IMR-90 (cell line): ENCODE results near the gene SLC25A30. TPM values are rescaled to one million over a fixed set of nuclear protein-coding genes. Genes with fewer than 3 reads are reported as not detected.
A peak's percentile ranks its signal among the peaks of the same experiment; 100 is the strongest.

Source experiments
- ATAC-seq: fragments of 200-7000 bp; cut with Tn5 transposase; 2 replicates; pipeline ENCODE4 v1.9.1; 2020; ENCODE audit warnings: low read depth, mild to moderate bottlenecking, moderate library complexity
- BruUV-seq: library from RNA; stranded (reverse); fragments of 400-500 nt; replicated peaks from 2 replicates; lab custom pipeline; 2021; lab: Mats Ljungman, UMichigan
- CTCF ChIA-PET: fragments of 300-600 bp; formaldehyde crosslinking; extraction: SDS; loops from one replicate; lab custom pipeline; 2021; ENCODE audit warnings: antibody characterized with exemption; lab: Yijun Ruan, JAX
- POLR2A ChIA-PET: fragments of 300-600 bp; sonication (Branson Sonifier 250); formaldehyde crosslinking; loops from one replicate; lab custom pipeline; 2022; ENCODE audit warnings: antibody characterized with exemption; ENCODE audit not compliant: unreplicated experiment; lab: Charles Lee
- DNase-seq: peaks from one replicate; pipeline ENCODE4 v3.0.0; 2013
- H2AFZ ChIP-seq: replicated peaks from 2 replicates; pipeline ENCODE3; 2013; ENCODE audit warnings: low read length, mild to moderate bottlenecking; ENCODE audit not compliant: poor library complexity
- H2AK5ac ChIP-seq: 2 replicates; pipeline ENCODE4 v1.6.1; 2013; ENCODE audit warnings: low read depth, low read length, inconsistent platforms
- H2AK9ac ChIP-seq: replicated peaks from 2 replicates; pipeline ENCODE3; 2013; ENCODE audit warnings: mild to moderate bottlenecking, low read depth, low read length, moderate library complexity; ENCODE audit not compliant: poor library complexity
- H2BK120ac ChIP-seq: 2 replicates; pipeline ENCODE4 v1.6.1; 2013; ENCODE audit warnings: low read depth, low read length, inconsistent platforms
- H2BK15ac ChIP-seq: 3 replicates; pipeline ENCODE4 v1.6.1; 2013; ENCODE audit warnings: low read depth, low read length, inconsistent platforms
- H2BK20ac ChIP-seq: 2 replicates; pipeline ENCODE4 v1.6.1; 2013; ENCODE audit warnings: low read depth, mild to moderate bottlenecking, inconsistent platforms, low read length, moderate library complexity
- H2BK5ac ChIP-seq: 2 replicates; pipeline ENCODE4 v1.6.1; 2013; ENCODE audit warnings: mild to moderate bottlenecking, low read depth, low read length, inconsistent platforms; ENCODE audit not compliant: poor library complexity, severe bottlenecking
- H3K14ac ChIP-seq: replicated peaks from 2 replicates; pipeline ENCODE4 v1.6.1; 2013; ENCODE audit warnings: low read depth, low read length, inconsistent platforms
- H3K18ac ChIP-seq: 2 replicates; pipeline ENCODE4 v1.6.1; 2013; ENCODE audit warnings: low read depth, low read length, control low read depth
- H3K23ac ChIP-seq: 2 replicates; pipeline ENCODE4 v1.6.1; 2013; ENCODE audit warnings: low read depth, low read length, inconsistent platforms
- H3K27ac ChIP-seq: 2 replicates; pipeline ENCODE4 v1.5.1; 2013; ENCODE audit warnings: mild to moderate bottlenecking, control low read depth, low read length; ENCODE audit not compliant: insufficient read depth
- H3K27me3 ChIP-seq: 2 replicates; pipeline ENCODE4 v1.6.1; 2013; ENCODE audit warnings: low read length; ENCODE audit not compliant: control insufficient read depth, insufficient read depth
- H3K36me3 ChIP-seq: 2 replicates; pipeline ENCODE4 v1.6.1; 2013; ENCODE audit warnings: low read length, mixed read lengths; ENCODE audit not compliant: control insufficient read depth, insufficient read depth
- H3K4ac ChIP-seq: 2 replicates; pipeline ENCODE4 v1.6.1; 2013; ENCODE audit warnings: low read depth, low read length, inconsistent platforms
- H3K4me1 ChIP-seq: 2 replicates; pipeline ENCODE4 v1.6.1; 2013; ENCODE audit warnings: low read length, mixed read lengths; ENCODE audit not compliant: control insufficient read depth, insufficient read depth
- H3K4me2 ChIP-seq: 2 replicates; pipeline ENCODE4 v1.6.1; 2013; ENCODE audit warnings: low read depth, mild to moderate bottlenecking, control low read depth, low read length, moderate library complexity
- H3K4me3 ChIP-seq: 2 replicates; pipeline ENCODE4 v1.5.1; 2013; ENCODE audit warnings: low read depth, mild to moderate bottlenecking, control low read depth, low read length, moderate library complexity; ENCODE audit not compliant: insufficient read depth
- H3K56ac ChIP-seq: 2 replicates; pipeline ENCODE4 v1.6.1; 2013; ENCODE audit warnings: low read length, inconsistent platforms; ENCODE audit not compliant: insufficient read depth; ENCODE audit errors: extremely low read depth
- H3K79me1 ChIP-seq, 2 experiments: 2 replicates each; pipeline ENCODE4 v1.6.1; 2013; ENCODE audit warnings: low read length in 2 of 2, inconsistent platforms in 1 of 2, low read depth in 1 of 2
- H3K9ac ChIP-seq: 2 replicates; pipeline ENCODE4 v1.6.1; 2013; ENCODE audit warnings: low read depth, low read length, control low read depth
- H3K9me1 ChIP-seq: 2 replicates; pipeline ENCODE4 v1.6.1; 2013; ENCODE audit warnings: low read length, inconsistent platforms; ENCODE audit not compliant: insufficient read depth
- H3K9me3 ChIP-seq: 2 replicates; pipeline ENCODE4 v1.6.1; 2013; ENCODE audit warnings: low read length; ENCODE audit not compliant: control insufficient read depth, insufficient read depth
- H4K20me1 ChIP-seq: 2 replicates; pipeline ENCODE4 v1.6.1; 2013; ENCODE audit warnings: low read length, inconsistent platforms; ENCODE audit not compliant: insufficient read depth
- H4K5ac ChIP-seq: 2 replicates; pipeline ENCODE4 v1.6.1; 2013; ENCODE audit warnings: mild to moderate bottlenecking, low read depth, low read length, control low read depth
- H4K8ac ChIP-seq, 2 experiments: 2 replicates each; pipeline ENCODE4 v1.6.1; 2013; ENCODE audit warnings: low read depth in 2 of 2, low read length in 2 of 2, control low read depth in 1 of 2, inconsistent platforms in 1 of 2
- H4K91ac ChIP-seq: 2 replicates; pipeline ENCODE4 v1.6.1; 2013; ENCODE audit warnings: low read depth, low read length, inconsistent platforms; ENCODE audit not compliant: insufficient read depth
- CTCF ChIP-seq: conservative IDR thresholded peaks from 2 replicates; pipeline ENCODE4 v1.5.1; 2012; ENCODE audit warnings: mild to moderate bottlenecking, low read depth, low read length, improper control_type of control experiment
- ELK1 ChIP-seq: fragments of 150-350 bp; IDR thresholded peaks from 2 replicates; pipeline ENCODE4 v1.6.1; 2016; ENCODE audit warnings: low read depth, mild to moderate bottlenecking, low read length, moderate library complexity, borderline replicate concordance
- MXI1 ChIP-seq: IDR thresholded peaks from 2 replicates; pipeline ENCODE4 v1.6.1; 2012; ENCODE audit warnings: low read depth, mild to moderate bottlenecking, low read length, moderate library complexity, borderline replicate concordance
- NFE2L2 ChIP-seq: fragments of 150-350 bp; IDR thresholded peaks from 2 replicates; pipeline ENCODE4 v1.6.1; 2016; ENCODE audit warnings: low read depth, mild to moderate bottlenecking, low read length
- RAD21 ChIP-seq: IDR thresholded peaks from 2 replicates; pipeline ENCODE4 v1.6.1; 2012; ENCODE audit warnings: low read length, improper control_type of control experiment
- RFX5 ChIP-seq: IDR thresholded peaks from 2 replicates; pipeline ENCODE4 v1.8.0; 2012; ENCODE audit warnings: low read depth, mild to moderate bottlenecking, low read length, moderate library complexity
- USF2 ChIP-seq: fragments of 150-350 bp; IDR thresholded peaks from 2 replicates; pipeline ENCODE4 v1.6.1; 2017; ENCODE audit warnings: mild to moderate bottlenecking, antibody characterized with exemption, low read length, low read depth
- WGBS, 2 experiments: methylation state at CpG; one replicate each; pipeline versions ENCODE4 v1.1.5 to v1.1.7; 2013; ENCODE audit warnings: missing lambda C conversion rate in 2 of 2; ENCODE audit not compliant: insufficient read length in 1 of 2; ENCODE audit errors: extremely low coverage in 2 of 2; 5-methylcytosine and 5-hydroxymethylcytosine counted together
- dilution Hi-C: fragments of 300-500 bp; cut with HindIII; formaldehyde crosslinking; loops from one replicate; pipeline ENCODE4 v1.14.3; 2018; ENCODE audit warnings: low sequenced_read_pairs; ENCODE audit not compliant: unreplicated experiment
- in situ Hi-C: fragments of 300-500 bp; cut with MboI; formaldehyde crosslinking; loops from 3 replicates; pipeline ENCODE4 v1.14.3; 2019; ENCODE audit warnings: low sequenced_read_pairs, inconsistent platforms, mixed read lengths
- intact Hi-C: fragments of 100-400 bp; cut with micrococcal nuclease; formaldehyde crosslinking; loops from 2 replicates; pipeline ENCODE4 v1.10.0; 2022
- polyA plus RNA-seq, 3 experiments: library from polyadenylated mRNA; depleted of rRNA; stranded (reverse); fragments of >200 nt; gene quantifications; 2 replicates each; pipeline ENCODE4 v1.2.3, GENCODE V29; 2012; ENCODE audit warnings: low replicate concordance in 1 of 3
- total RNA-seq: library from RNA; depleted of rRNA; stranded (reverse); fragments of >200 nt; gene quantifications from 2 replicates; pipeline ENCODE4 v1.2.3, GENCODE V29; 2012

SLC25A30 gene
- total and polyA plus RNA-seq, 2 of the 4 experiments (the other 2 are of a cell fraction), result 9.9 to 19.4 TPM

GRCh38 chr13:45368005-45368404 is 50.2 kb downstream of the SLC25A30 start:
- no peak overlapping the region for H3K18ac ChIP-seq
- POLR2A ChIA-PET, result no interaction called here
- no peaks in the 10 kb centered on the region for H4K20me1 ChIP-seq
- no peak for ATAC-seq
- H2BK120ac ChIP-seq, result no peak overlapping the region
- no peak for DNase-seq
- H3K9me1 ChIP-seq, result peaks cover 6% of the 10 kb centered on the region
- no peak overlapping the region for H3K4me2 ChIP-seq
- H2BK15ac ChIP-seq, result no peak overlapping the region
- CTCF ChIA-PET, result interaction anchor here (0.6 kb wide), 1 partner anchor 39 kb away, joined by 5 read pairs; no protein-coding TSS in a partner anchor
- peaks cover 8% of the 10 kb centered on the region for H3K4me1 ChIP-seq
- peaks cover 5% of the 10 kb centered on the region; the same call in 1 of the 2 replicates for H3K36me3 ChIP-seq
- no peak overlapping the region for H4K8ac ChIP-seq
- no TSS peak for BruUV-seq
- H3K4ac ChIP-seq, result no peak overlapping the region
- no peaks in the 10 kb centered on the region for H3K27me3 ChIP-seq
- no peak overlapping the region for H3K27ac ChIP-seq
- H3K14ac ChIP-seq, result no peak overlapping the region
- H4K5ac ChIP-seq, result no peak overlapping the region
- H2AK9ac ChIP-seq, result no peak overlapping the region
- no peak overlapping the region for H3K56ac ChIP-seq
- dilution Hi-C loops, result no loop called here
- H3K23ac ChIP-seq, result no peak overlapping the region
- H2BK5ac ChIP-seq, result no peak overlapping the region
- intact Hi-C loops, result no loop called here
- in situ Hi-C loops, result loop anchor here (25.0 kb wide), 1 partner anchor 619 kb away; no protein-coding TSS in a partner anchor
- H2BK20ac ChIP-seq, result peak overlapping the region; percentile 25; the same call in 1 of the 2 replicates
- no peak for TF ChIP-seq RAD21
- no peak for TF ChIP-seq CTCF
- no peak for TF ChIP-seq NFE2L2
- no peak for TF ChIP-seq USF2
- no peak for TF ChIP-seq ELK1
- no peak for TF ChIP-seq RFX5
- no peak for TF ChIP-seq MXI1
- H2AFZ ChIP-seq, result no peak overlapping the region
- H3K79me1 ChIP-seq, result peaks cover 3 to 19% of the 10 kb centered on the region in 2 experiments; a peak in 1 of 4 replicates
- no peaks in the 10 kb centered on the region for H3K9me3 ChIP-seq
- H4K91ac ChIP-seq, result no peak overlapping the region
- no peak overlapping the region for H3K4me3 ChIP-seq
- WGBS, 2 experiments, result 75% methylated on average over 1 of the region's 4 CpGs; no CpG with 5 or more reads in 1 of the 2 experiments
- no peak overlapping the region for H3K9ac ChIP-seq
- no peak overlapping the region for H2AK5ac ChIP-seq
